ENCODE data around the gene SLC35E1. TPM values are rescaled to one million over a fixed set of nuclear protein-coding genes. Genes with fewer than 3 reads are reported as not detected.

The SLC35E1 gene
- total RNA-seq, 1 donor from 2014 or later = 44.5 TPM

DNA sequence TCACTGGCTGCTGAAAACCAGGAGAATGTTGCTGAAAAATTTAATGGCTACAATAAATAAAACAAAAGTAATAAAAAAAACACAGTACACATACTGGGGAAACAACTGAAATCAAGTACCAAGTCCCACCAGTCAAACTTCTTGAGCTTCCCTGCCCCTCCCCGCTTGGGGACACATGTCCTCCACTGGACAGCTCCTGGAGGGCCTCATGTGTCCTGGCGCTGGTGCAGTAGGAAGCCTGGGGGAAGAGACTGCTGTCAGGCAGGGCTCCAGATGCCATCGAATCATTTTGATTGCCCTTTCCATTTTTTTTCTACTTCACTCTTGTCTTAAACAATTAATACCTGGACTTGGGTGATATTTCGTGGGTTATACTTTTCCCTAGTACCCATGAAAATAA is 26.6 kb upstream of the SLC35E1 start:
- no peak for DNase-seq (ENCODE audit: extremely low spot score, unreplicated experiment)
- Mint-ChIP-seq H3K4me3 (no peak overlapping the region), H3K27me3 (no peaks in the 10 kb centered on the region), H3K9me3 (no peaks in the 10 kb centered on the region), H3K27ac (no peak overlapping the region), H3K36me3 (no peaks in the 10 kb centered on the region), H3K4me1 (ENCODE audit: unreplicated experiment) (peaks cover 19% of the 10 kb centered on the region)
- TF ChIP-seq, protein P1, sequence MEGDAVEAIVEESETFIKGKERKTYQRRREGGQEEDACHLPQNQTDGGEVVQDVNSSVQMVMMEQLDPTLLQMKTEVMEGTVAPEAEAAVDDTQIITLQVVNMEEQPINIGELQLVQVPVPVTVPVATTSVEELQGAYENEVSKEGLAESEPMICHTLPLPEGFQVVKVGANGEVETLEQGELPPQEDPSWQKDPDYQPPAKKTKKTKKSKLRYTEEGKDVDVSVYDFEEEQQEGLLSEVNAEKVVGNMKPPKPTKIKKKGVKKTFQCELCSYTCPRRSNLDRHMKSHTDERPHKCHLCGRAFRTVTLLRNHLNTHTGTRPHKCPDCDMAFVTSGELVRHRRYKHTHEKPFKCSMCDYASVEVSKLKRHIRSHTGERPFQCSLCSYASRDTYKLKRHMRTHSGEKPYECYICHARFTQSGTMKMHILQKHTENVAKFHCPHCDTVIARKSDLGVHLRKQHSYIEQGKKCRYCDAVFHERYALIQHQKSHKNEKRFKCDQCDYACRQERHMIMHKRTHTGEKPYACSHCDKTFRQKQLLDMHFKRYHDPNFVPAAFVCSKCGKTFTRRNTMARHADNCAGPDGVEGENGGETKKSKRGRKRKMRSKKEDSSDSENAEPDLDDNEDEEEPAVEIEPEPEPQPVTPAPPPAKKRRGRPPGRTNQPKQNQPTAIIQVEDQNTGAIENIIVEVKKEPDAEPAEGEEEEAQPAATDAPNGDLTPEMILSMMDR (conservative IDR thresholded peaks at IDR 0.05) = no peak

GRCh38 chr19:16596399-16596798 is 24.2 kb upstream of the SLC35E1 start:
- no peaks in the 10 kb centered on the region for H3K27me3 Mint-ChIP-seq
- H3K4me3 Mint-ChIP-seq = no peak overlapping the region
- no peak overlapping the region for H3K27ac Mint-ChIP-seq
- H3K36me3 Mint-ChIP-seq = no peaks in the 10 kb centered on the region
- TF ChIP-seq, protein P1 (conservative IDR thresholded peaks at IDR 0.05) = no peak
- no peak for DNase-seq (ENCODE audit: extremely low spot score, unreplicated experiment)
- H3K9me3 Mint-ChIP-seq = no peaks in the 10 kb centered on the region
- H3K4me1 Mint-ChIP-seq (ENCODE audit: unreplicated experiment) = peaks cover 18% of the 10 kb centered on the region

DNA sequence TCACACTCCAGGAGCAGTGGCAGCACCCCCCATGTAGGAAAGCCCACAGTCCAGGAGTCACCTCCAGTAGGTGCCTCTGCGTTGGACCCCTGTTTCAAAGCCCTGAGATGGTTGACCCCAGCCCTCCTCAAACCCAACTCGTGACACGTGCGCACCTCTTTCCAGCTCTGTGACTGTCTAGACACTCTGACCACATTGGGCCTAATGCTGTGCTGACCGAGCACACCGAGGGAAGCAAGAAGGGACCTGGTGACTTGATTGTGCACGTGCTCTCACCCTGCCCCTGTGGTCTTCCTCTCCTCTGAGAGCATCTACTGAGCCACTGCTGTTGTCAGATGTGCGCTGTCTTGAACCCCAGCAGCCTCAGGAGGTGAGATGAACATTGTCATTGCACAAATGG is 22.9 kb upstream of the SLC35E1 start:
- Mint-ChIP-seq H3K4me1 (ENCODE audit: unreplicated experiment) (peaks cover 19% of the 10 kb centered on the region), H3K27ac (no peak overlapping the region)

GRCh38 chr19:16594681-16595091 is 22.5 kb upstream of the SLC35E1 start:
- Mint-ChIP-seq H3K4me1 (ENCODE audit: unreplicated experiment) (peaks cover 20% of the 10 kb centered on the region), H3K27me3 (no peaks in the 10 kb centered on the region), H3K4me3 (no peak overlapping the region), H3K27ac (no peak overlapping the region), H3K36me3 (no peaks in the 10 kb centered on the region), H3K9me3 (no peaks in the 10 kb centered on the region)
- no peak for DNase-seq (ENCODE audit: extremely low spot score, unreplicated experiment)
- TF ChIP-seq, protein P1 (conservative IDR thresholded peaks at IDR 0.05) = no peak

More for the DNA sequence above, 22.9 kb upstream of the SLC35E1 start:
- Mint-ChIP-seq H3K27me3 (no peaks in the 10 kb centered on the region), H3K4me3 (no peak overlapping the region), H3K9me3 (no peaks in the 10 kb centered on the region), H3K36me3 (no peaks in the 10 kb centered on the region)
- TF ChIP-seq, protein P1 (conservative IDR thresholded peaks at IDR 0.05) = no peak
- no peak for DNase-seq (ENCODE audit: extremely low spot score, unreplicated experiment)

GRCh38 chr19:16594131-16594586 is 21.9 kb upstream of the SLC35E1 start:
- Mint-ChIP-seq H3K36me3 (no peaks in the 10 kb centered on the region), H3K4me1 (ENCODE audit: unreplicated experiment) (peaks cover 24% of the 10 kb centered on the region), H3K27ac (no peak overlapping the region), H3K27me3 (no peaks in the 10 kb centered on the region), H3K9me3 (no peaks in the 10 kb centered on the region), H3K4me3 (no peak overlapping the region)
- TF ChIP-seq, protein P1 (conservative IDR thresholded peaks at IDR 0.05) = no peak
- no peak for DNase-seq (ENCODE audit: extremely low spot score, unreplicated experiment)

GRCh38 chr19:16593181-16593580 is 21.0 kb upstream of the SLC35E1 start:
- TF ChIP-seq, protein P1 (conservative IDR thresholded peaks at IDR 0.05) = no peak
- Mint-ChIP-seq H3K9me3 (no peaks in the 10 kb centered on the region), H3K4me1 (ENCODE audit: unreplicated experiment) (peaks cover 27% of the 10 kb centered on the region), H3K4me3 (no peak overlapping the region), H3K27me3 (no peaks in the 10 kb centered on the region), H3K36me3 (no peaks in the 10 kb centered on the region), H3K27ac (peak overlapping the region; percentile 0)
- DNase-seq (ENCODE audit: extremely low spot score, unreplicated experiment) = no peak

All from type B pancreatic cell (in vitro differentiated cells).